ENCODE results near the gene GUCD1.

The GUCD1 gene

GRCh38 chr22:24526191-24526590 lies 28.7 kb downstream of the GUCD1 start:
- no peak for DNase-seq (ENCODE audit: low read depth)

GRCh38 chr22:24525416-24526037 lies 29.4 kb downstream of the GUCD1 start:
- DNase-seq (ENCODE audit: low read depth) = peak; percentile 77

- no peak for DNase-seq (ENCODE audit: low read depth)
Observed at GRCh38 chr22:24523873-24524272, 31.1 kb downstream of the GUCD1 start.

- DNase-seq (ENCODE audit: low read depth) = peak; percentile 32
Observed at GRCh38 chr22:24521791-24522245, 33.1 kb downstream of the GUCD1 start.

- no peak for DNase-seq (ENCODE audit: low read depth)
Observed at GRCh38 chr22:24519496-24519895, 35.4 kb downstream of the GUCD1 start.

- DNase-seq (ENCODE audit: low read depth) = no peak
Observed at GRCh38 chr22:24518771-24519485, 36.0 kb downstream of the GUCD1 start.

GRCh38 chr22:24518228-24518627 lies 36.7 kb downstream of the GUCD1 start:
- no peak for DNase-seq (ENCODE audit: low read depth)

- DNase-seq (ENCODE audit: low read depth) = no peak
Observed at GRCh38 chr22:24517446-24517845, 37.5 kb downstream of the GUCD1 start.

- DNase-seq (ENCODE audit: low read depth) = peak; percentile 71
Observed at GRCh38 chr22:24516301-24516737, 38.6 kb downstream of the GUCD1 start.

- DNase-seq (ENCODE audit: low read depth) = no peak
Observed at GRCh38 chr22:24515027-24515338, 40.0 kb downstream of the GUCD1 start.

- DNase-seq (ENCODE audit: low read depth) = no peak
Observed at GRCh38 chr22:24514241-24515026, 40.5 kb downstream of the GUCD1 start.

- no peak for DNase-seq (ENCODE audit: low read depth)
Observed at GRCh38 chr22:24513378-24514240, 41.3 kb downstream of the GUCD1 start.

GRCh38 chr22:24512043-24512442 lies 42.9 kb downstream of the GUCD1 start:
- DNase-seq (ENCODE audit: low read depth) = no peak

GRCh38 chr22:24510637-24511625 lies 44.0 kb downstream of the GUCD1 start:
- no peak for DNase-seq (ENCODE audit: low read depth)

- DNase-seq (ENCODE audit: low read depth) = no peak
Observed at GRCh38 chr22:24507716-24508115, 47.2 kb downstream of the GUCD1 start.

- DNase-seq (ENCODE audit: low read depth) = no peak
Observed at GRCh38 chr22:24506802-24507438, 48.0 kb downstream of the GUCD1 start.

- no peak for DNase-seq (ENCODE audit: low read depth)
Observed at GRCh38 chr22:24504956-24505736, 49.8 kb downstream of the GUCD1 start.

- no peak for DNase-seq (ENCODE audit: low read depth)
Observed at GRCh38 chr22:24504540-24504939, 50.4 kb downstream of the GUCD1 start.

- DNase-seq (ENCODE audit: low read depth) = no peak
Observed at GRCh38 chr22:24503843-24504338, 51.0 kb downstream of the GUCD1 start.
